GM18511 (cell line): ENCODE data around the gene APOBEC3B.
"Not testable (repeated sequence)": the region's sequence is repeated elsewhere in the genome, so short reads cannot be mapped to it uniquely, and the experiment has no call there.

ENCODE experiments used
- ATAC-seq: cut with Tn5 transposase; IDR thresholded peaks from one replicate; pipeline ENCODE4 v1.9.1; 2021; ENCODE audit warnings: mild to moderate bottlenecking, moderate library complexity; ENCODE audit not compliant: unreplicated experiment

Gene APOBEC3B

GRCh38 chr22:38965614-38966379 lies 16.4 kb upstream of the APOBEC3B start:
- ATAC-seq: no peak

- no peak for ATAC-seq
Measured at GRCh38 chr22:38966380-38966702, 15.8 kb upstream of the APOBEC3B start.

GRCh38 chr22:38966942-38967341 lies 15.2 kb upstream of the APOBEC3B start:
- ATAC-seq: no peak

- ATAC-seq: no peak
Measured at GRCh38 chr22:38967451-38968450, 14.4 kb upstream of the APOBEC3B start.

- no peak for ATAC-seq
Measured at GRCh38 chr22:38968801-38969200, 13.3 kb upstream of the APOBEC3B start.

- no peak for ATAC-seq
Measured at GRCh38 chr22:38970551-38970950, 11.6 kb upstream of the APOBEC3B start.

- no peak for ATAC-seq
Measured at GRCh38 chr22:38971202-38971601, 10.9 kb upstream of the APOBEC3B start.

- ATAC-seq: no peak
Measured at GRCh38 chr22:38971791-38972190, 10.4 kb upstream of the APOBEC3B start.

GRCh38 chr22:38972558-38972957 lies 9.6 kb upstream of the APOBEC3B start:
- no peak for ATAC-seq

GRCh38 chr22:38973289-38974169 lies 8.6 kb upstream of the APOBEC3B start:
- no peak for ATAC-seq

- no peak for ATAC-seq
Measured at GRCh38 chr22:38974170-38974825, 7.8 kb upstream of the APOBEC3B start.

GRCh38 chr22:38974826-38975175 lies 7.3 kb upstream of the APOBEC3B start:
- no peak for ATAC-seq

GRCh38 chr22:38977289-38977688 lies 4.9 kb upstream of the APOBEC3B start:
- not testable (repeated sequence) for ATAC-seq

- ATAC-seq: not testable (repeated sequence)
Measured at GRCh38 chr22:38980587-38980986, 1.6 kb upstream of the APOBEC3B start.

GRCh38 chr22:38981005-38981991 lies 849 bp upstream of the APOBEC3B start:
- no peak for ATAC-seq

GRCh38 chr22:38984224-38984623 lies 2.1 kb downstream of the APOBEC3B start:
- no peak for ATAC-seq

- peak; percentile 78 for ATAC-seq
Measured at GRCh38 chr22:38984784-38985757, 2.9 kb downstream of the APOBEC3B start.

- no peak for ATAC-seq
Measured at GRCh38 chr22:38986629-38987028, 4.5 kb downstream of the APOBEC3B start.
